Mammary epithelial cell (primary cell): ENCODE data around the gene UNC93B1.
"Not testable (repeated sequence)": the region's sequence is repeated elsewhere in the genome, so short reads cannot be mapped to it uniquely, and the experiment has no call there.

Source experiments
- CTCF ChIP-seq, 2 donors: IDR thresholded peaks in 1 of 2; conservative IDR thresholded peaks in 1 of 2; 2 replicates each; pipeline ENCODE4 v1.5.1; 2011 to 2012; ENCODE audit warnings: inconsistent platforms in 2 of 2, low read length in 2 of 2, mild to moderate bottlenecking in 2 of 2, control low read depth in 1 of 2, low read depth in 1 of 2; ENCODE audit not compliant: insufficient read depth in 1 of 2; ENCODE audit errors: extremely low read depth in 1 of 2
- EZH2 ChIP-seq: IDR thresholded peaks from 2 replicates; pipeline ENCODE4 v1.6.1; 2012; ENCODE audit warnings: low read length, inconsistent platforms, borderline replicate concordance

- not testable (repeated sequence) for TF ChIP-seq CTCF (conservative IDR thresholded peaks at IDR 0.05 in 1 of 2, IDR thresholded peaks at IDR 0.05 in 1 of 2; ENCODE audit: extremely low read depth in 1 of 2, insufficient read depth in 1 of 2, low read depth in 1 of 2, low read length in 2 of 2); EZH2
These were observed 47.7 kb downstream of the UNC93B1 start for GRCh38 chr11:67956236-67956635.
